ENCODE data around the gene AMN. TPM values are rescaled to one million over a fixed set of nuclear protein-coding genes. Genes with fewer than 3 reads are reported as not detected.
A peak's percentile ranks its signal among the peaks of the same experiment; 100 is the strongest.
"Not testable (repeated sequence)": the region's sequence is repeated elsewhere in the genome, so short reads cannot be mapped to it uniquely, and the experiment has no call there.

AMN gene
- total RNA-seq, 3 donors from 2014 or later, result 1.7 to 2.2 (median 2.0) TPM

GRCh38 chr14:102926104-102926503 lies 3.6 kb downstream of the AMN start:
- Mint-ChIP-seq H3K36me3 (ENCODE audit: insufficient read depth) (no peaks in the 10 kb centered on the region), H3K4me1 (ENCODE audit: low read depth) (peaks cover 12% of the 10 kb centered on the region), H3K4me3 (no peak overlapping the region), H3K9me3 (no peaks in the 10 kb centered on the region), H3K27me3 (ENCODE audit: low read depth) (peaks cover 18% of the 10 kb centered on the region)
- no peak for ATAC-seq
- DNase-seq, result no peak

DNA sequence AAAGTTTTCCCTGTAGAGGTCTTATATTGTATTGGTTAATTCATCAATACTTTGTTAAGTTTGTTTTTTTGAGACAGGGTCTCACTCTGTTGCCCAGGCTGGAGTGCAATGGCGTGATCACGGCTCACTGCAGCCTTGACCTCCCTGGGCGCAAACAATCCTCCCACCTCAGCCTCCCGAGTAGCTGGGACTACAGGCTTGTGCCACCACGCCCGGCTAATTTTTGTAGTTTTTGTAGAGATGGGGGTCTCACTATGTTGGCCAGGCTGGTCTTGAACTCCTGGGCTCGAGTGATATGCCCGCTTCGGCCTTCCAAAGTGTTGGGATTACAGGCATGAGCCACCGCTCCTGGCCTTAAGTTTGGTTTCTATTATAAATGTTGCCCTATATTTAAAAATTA lies 4.4 kb downstream of the AMN start:
- H3K9me3 Mint-ChIP-seq; ATAC-seq; DNase-seq; H3K36me3 Mint-ChIP-seq (ENCODE audit: insufficient read depth); H3K4me3 Mint-ChIP-seq: not testable (repeated sequence)
- Mint-ChIP-seq H3K27me3 (ENCODE audit: low read depth) (peaks cover 24% of the 10 kb centered on the region), H3K4me1 (ENCODE audit: low read depth) (peaks cover 12% of the 10 kb centered on the region)

- Mint-ChIP-seq H3K27me3 (ENCODE audit: low read depth) (peaks cover 25% of the 10 kb centered on the region), H3K4me1 (ENCODE audit: low read depth) (peaks cover 12% of the 10 kb centered on the region), H3K4me3 (no peak overlapping the region), H3K9me3 (no peaks in the 10 kb centered on the region), H3K36me3 (ENCODE audit: insufficient read depth) (no peaks in the 10 kb centered on the region)
- DNase-seq (no peak), ATAC-seq (no peak)
Observed at GRCh38 chr14:102927346-102927877, 4.9 kb downstream of the AMN start.

DNA sequence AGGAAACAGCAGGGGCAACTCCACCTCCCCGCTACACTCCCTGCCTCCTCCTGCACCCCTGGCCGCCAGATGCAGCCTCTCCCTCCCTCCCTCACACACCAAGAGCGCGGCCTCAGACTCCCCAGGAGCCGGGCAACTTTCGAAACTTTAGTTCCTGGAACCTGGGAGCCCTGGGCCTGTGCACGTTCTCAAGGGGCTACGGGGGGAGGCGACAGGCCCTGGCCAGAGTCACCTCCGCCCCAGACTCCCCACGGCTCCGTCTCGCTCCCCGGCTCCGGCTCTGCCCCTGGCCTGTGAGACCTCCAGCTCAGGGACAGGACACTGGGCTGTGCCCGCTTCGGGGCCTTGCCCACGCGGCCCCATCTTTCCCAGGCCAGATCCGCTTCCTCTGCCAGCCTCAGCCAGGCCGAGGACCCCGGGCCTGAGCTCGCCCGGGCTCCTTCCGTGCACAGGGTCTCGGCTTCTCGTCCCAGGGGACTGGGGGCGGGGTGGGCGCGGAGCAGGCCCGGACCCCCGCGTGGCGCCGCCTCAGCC lies 5.5 kb downstream of the AMN start:
- H3K27me3 Mint-ChIP-seq (ENCODE audit: low read depth), result peaks cover 25% of the 10 kb centered on the region
- H3K4me1 Mint-ChIP-seq (ENCODE audit: low read depth), result peaks cover 12% of the 10 kb centered on the region
- H3K36me3 Mint-ChIP-seq (ENCODE audit: insufficient read depth), result no peaks in the 10 kb centered on the region
- no peak for DNase-seq
- H3K4me3 Mint-ChIP-seq, result peak overlapping the region; percentile 43
- no peaks in the 10 kb centered on the region for H3K9me3 Mint-ChIP-seq
- peak; percentile 5 for ATAC-seq

- DNase-seq (peak; percentile 78), ATAC-seq (peak; percentile 77 to 78)
- H3K4me3 Mint-ChIP-seq, result peak overlapping the region; percentile 68
- H3K27me3 Mint-ChIP-seq (ENCODE audit: low read depth), result peaks cover 25% of the 10 kb centered on the region
- H3K36me3 Mint-ChIP-seq (ENCODE audit: insufficient read depth), result no peaks in the 10 kb centered on the region
- peaks cover 10% of the 10 kb centered on the region for H3K4me1 Mint-ChIP-seq (ENCODE audit: low read depth)
- H3K9me3 Mint-ChIP-seq, result no peaks in the 10 kb centered on the region
Observed at GRCh38 chr14:102928412-102929240, 6.2 kb downstream of the AMN start.

GRCh38 chr14:102929241-102930137 lies 7.0 kb downstream of the AMN start:
- no peak for DNase-seq
- Mint-ChIP-seq H3K27me3 (ENCODE audit: low read depth) (peaks cover 21% of the 10 kb centered on the region), H3K36me3 (ENCODE audit: insufficient read depth) (no peaks in the 10 kb centered on the region), H3K4me1 (ENCODE audit: low read depth) (peaks cover 6% of the 10 kb centered on the region), H3K4me3 (peak overlapping the region; percentile 19), H3K9me3 (no peaks in the 10 kb centered on the region)
- peak in 1 of 2 donors; percentile 1 for ATAC-seq

- peaks cover 18% of the 10 kb centered on the region for H3K27me3 Mint-ChIP-seq (ENCODE audit: low read depth)
- ATAC-seq, result peak; percentile 15 to 23
- H3K4me3 Mint-ChIP-seq, result no peak overlapping the region
- H3K36me3 Mint-ChIP-seq (ENCODE audit: insufficient read depth), result no peaks in the 10 kb centered on the region
- no peak for DNase-seq
- no peaks in the 10 kb centered on the region for H3K9me3 Mint-ChIP-seq
- peaks cover 5% of the 10 kb centered on the region for H3K4me1 Mint-ChIP-seq (ENCODE audit: low read depth)
Observed at GRCh38 chr14:102930138-102930752, 7.8 kb downstream of the AMN start.

DNA sequence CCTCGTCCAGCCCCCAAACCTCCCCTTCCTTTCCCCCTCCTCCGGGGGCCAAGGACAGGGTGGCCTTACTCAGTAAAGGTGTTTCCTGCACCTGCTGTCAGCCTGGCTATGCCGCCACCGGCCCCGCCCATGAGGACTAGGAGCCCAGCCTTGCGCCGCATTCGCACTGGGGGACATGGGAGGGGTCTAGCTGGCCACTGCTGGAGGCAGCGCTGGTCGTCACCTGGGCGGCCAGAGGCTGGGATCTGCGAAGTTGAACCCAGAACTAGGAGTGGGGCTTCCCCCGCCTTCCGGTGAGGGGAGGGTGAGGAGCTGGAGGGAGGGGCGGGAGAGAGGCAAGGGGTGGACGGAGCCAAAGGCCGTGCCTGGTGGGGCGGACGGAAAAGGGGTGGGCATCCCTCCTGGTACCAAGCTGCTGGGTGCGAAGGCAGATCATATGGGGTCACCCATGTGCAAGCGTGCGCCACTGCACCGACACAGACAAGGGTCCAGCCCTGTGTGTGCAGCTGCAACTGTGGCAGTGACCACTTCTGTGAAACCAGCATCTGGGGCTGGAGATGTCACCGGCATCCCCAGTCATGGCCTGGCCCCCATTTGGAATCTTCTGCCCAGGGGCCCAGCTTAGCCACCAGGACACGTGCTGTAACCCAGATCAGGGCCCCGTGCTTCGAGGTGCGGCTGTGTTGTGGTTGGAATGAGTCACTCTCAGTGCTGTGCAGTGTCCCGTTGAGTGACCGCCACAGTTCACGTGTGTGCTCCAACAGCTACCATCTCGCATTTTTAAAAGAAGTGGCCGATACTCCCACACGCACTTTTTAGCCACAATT lies 8.5 kb downstream of the AMN start:
- Mint-ChIP-seq H3K4me3 (no peak overlapping the region), H3K27me3 (ENCODE audit: low read depth) (peaks cover 15% of the 10 kb centered on the region), H3K36me3 (ENCODE audit: insufficient read depth) (no peaks in the 10 kb centered on the region), H3K4me1 (ENCODE audit: low read depth) (peaks cover 2% of the 10 kb centered on the region), H3K9me3 (no peaks in the 10 kb centered on the region)
- no peak for ATAC-seq
- DNase-seq, result no peak

DNA sequence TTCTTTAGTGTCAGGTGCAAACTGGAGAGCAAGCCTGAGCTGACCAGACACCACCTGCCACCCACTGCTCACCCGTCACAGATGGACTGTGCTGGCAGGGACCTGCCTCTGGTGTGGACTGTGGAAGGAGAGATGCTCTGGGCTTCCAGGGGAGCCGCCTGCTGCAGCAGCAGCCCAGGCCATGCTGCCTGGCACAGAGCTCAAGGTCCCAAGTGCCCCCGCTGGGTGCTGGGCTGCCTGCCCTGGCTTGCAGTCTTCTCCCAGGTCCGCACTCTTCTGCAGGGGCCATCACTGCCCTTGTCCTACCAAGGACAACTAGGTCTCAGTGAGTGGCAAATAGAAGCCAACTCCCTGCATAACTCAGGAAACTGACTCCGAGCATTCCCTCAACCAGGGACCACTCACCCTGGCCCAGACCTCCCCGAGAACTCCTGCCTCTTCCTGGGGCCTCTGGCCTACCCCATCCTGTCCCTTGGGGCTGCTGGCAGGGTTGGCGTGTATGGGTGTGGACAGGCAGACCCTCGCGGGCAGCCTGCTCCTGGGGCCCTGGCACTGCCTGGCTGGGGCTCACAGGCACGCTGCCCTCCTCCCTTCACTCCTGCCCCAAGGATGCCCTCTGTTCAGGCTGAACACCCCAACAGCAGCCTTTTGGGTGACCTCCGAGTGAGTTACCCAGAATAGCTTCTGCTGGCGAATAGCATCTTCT lies 9.3 kb downstream of the AMN start:
- no peaks in the 10 kb centered on the region for H3K9me3 Mint-ChIP-seq
- no peaks in the 10 kb centered on the region for H3K36me3 Mint-ChIP-seq (ENCODE audit: insufficient read depth)
- H3K4me3 Mint-ChIP-seq, result no peak overlapping the region
- no peak for DNase-seq
- peaks cover 11% of the 10 kb centered on the region for H3K27me3 Mint-ChIP-seq (ENCODE audit: low read depth)
- ATAC-seq, result no peak
- peaks cover 1% of the 10 kb centered on the region for H3K4me1 Mint-ChIP-seq (ENCODE audit: low read depth)

DNA sequence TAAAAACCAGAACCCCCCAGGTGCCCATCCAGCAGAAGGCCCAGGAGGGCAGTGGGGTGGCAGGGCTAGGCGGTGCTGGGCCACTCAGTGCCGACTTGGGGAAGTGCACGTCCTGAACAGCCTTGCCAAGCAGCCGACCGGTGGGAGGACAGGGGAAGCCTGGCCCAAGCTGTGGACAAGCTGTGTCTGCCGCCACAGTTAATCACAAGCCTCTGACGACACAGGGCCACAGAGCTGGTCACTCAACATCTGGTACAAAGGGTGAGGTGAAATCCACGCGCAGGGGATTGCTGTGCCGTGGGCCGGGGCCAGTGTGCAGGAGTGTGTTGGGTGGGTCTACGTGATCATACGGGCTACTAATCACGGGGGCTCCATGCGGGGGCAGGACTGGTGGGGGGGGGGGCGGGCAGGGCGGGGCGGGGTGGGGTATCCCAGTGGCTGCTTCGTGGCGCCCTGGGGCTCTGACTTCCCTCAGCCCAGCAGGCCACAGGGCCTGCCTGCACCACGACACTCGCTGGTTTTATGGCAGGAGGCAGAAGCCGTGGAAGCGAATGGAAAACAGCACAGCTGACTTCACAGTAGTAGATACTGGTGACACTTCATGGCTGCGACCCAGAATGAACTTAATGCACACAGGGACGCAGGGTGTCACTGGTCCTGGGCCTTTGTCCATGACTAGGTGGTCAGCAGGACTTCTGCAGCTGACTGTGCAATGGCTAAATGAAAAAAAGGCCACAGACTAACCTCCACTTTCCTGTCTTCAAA lies 10.2 kb downstream of the AMN start:
- no peak for ATAC-seq
- H3K27me3 Mint-ChIP-seq (ENCODE audit: low read depth), result peaks cover 11% of the 10 kb centered on the region
- H3K4me1 Mint-ChIP-seq (ENCODE audit: low read depth), result peaks cover 1% of the 10 kb centered on the region
- DNase-seq, result no peak
- no peaks in the 10 kb centered on the region for H3K9me3 Mint-ChIP-seq
- no peak overlapping the region for H3K4me3 Mint-ChIP-seq
- H3K36me3 Mint-ChIP-seq (ENCODE audit: insufficient read depth), result no peaks in the 10 kb centered on the region

- H3K9me3 Mint-ChIP-seq, result no peaks in the 10 kb centered on the region
- no peaks in the 10 kb centered on the region for H3K4me1 Mint-ChIP-seq (ENCODE audit: low read depth)
- no peaks in the 10 kb centered on the region for H3K36me3 Mint-ChIP-seq (ENCODE audit: insufficient read depth)
- DNase-seq, result no peak
- no peak overlapping the region for H3K4me3 Mint-ChIP-seq
- ATAC-seq, result no peak
- peaks cover 11% of the 10 kb centered on the region for H3K27me3 Mint-ChIP-seq (ENCODE audit: low read depth)
Observed at GRCh38 chr14:102933618-102934231, 11.3 kb downstream of the AMN start.

DNA sequence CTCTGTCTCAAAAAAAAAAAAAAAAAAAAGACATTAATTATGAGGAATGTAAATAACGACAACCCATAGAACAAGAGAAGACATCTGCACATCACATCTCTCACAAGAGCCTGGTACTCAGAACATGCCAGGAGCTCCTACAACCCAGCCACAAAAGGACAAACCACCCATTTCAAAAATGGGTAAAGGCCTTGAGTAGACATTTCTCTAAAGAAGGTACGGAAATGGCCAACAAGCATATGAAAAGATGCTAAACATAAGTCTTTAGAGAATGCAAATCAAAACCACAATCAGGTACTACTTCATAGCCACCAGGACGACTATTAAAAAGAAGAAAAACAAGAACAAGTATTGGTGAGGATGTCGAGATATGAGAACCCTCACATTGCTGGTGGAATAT lies 13.3 kb downstream of the AMN start:
- H3K9me3 Mint-ChIP-seq, result no peaks in the 10 kb centered on the region
- DNase-seq (no peak), ATAC-seq (no peak)
- H3K27me3 Mint-ChIP-seq (ENCODE audit: low read depth), result peaks cover 9% of the 10 kb centered on the region
- H3K36me3 Mint-ChIP-seq (ENCODE audit: insufficient read depth), result no peaks in the 10 kb centered on the region
- no peaks in the 10 kb centered on the region for H3K4me1 Mint-ChIP-seq (ENCODE audit: low read depth)
- H3K4me3 Mint-ChIP-seq, result no peak overlapping the region
